CD4-positive, alpha-beta memory T cell (primary cell): Measurements from ENCODE around the gene AKAP6. TPM values are rescaled to one million over a fixed set of nuclear protein-coding genes. Genes with fewer than 3 reads are reported as not detected.

Experiments
- CTCF ChIA-PET: fragments of 350-600 bp; sonication (Branson Sonifier 250); formaldehyde crosslinking; loops from one replicate; lab custom pipeline; 2021; ENCODE audit warnings: inconsistent platforms; ENCODE audit not compliant: partially characterized antibody; lab: Charles Lee
- POLR2A ChIA-PET: fragments of 350-600 bp; sonication (Branson Sonifier 250); formaldehyde crosslinking; loops from one replicate; lab custom pipeline; 2021; ENCODE audit not compliant: partially characterized antibody; lab: Charles Lee
- DNase-seq, 5 donors: peaks; one replicate each; pipeline versions ENCODE4 v3.0.0 to v3.0.0-alpha.2; 2020 to 2022; ENCODE audit warnings: mixed read lengths in 1 of 5
- H3K27ac ChIP-seq: one replicate; pipeline ENCODE4 v1.7.0; 2013; ENCODE audit warnings: low read depth, low read length
- H3K27me3 ChIP-seq: 2 replicates; pipeline ENCODE4 v1.7.0; 2013; ENCODE audit warnings: mild to moderate bottlenecking, low read length, moderate library complexity; ENCODE audit not compliant: insufficient read depth
- H3K36me3 ChIP-seq: 2 replicates; pipeline ENCODE4 v1.7.0; 2013; ENCODE audit warnings: mild to moderate bottlenecking, low read length, moderate library complexity; ENCODE audit not compliant: insufficient read depth
- H3K4me1 ChIP-seq: 2 replicates; pipeline ENCODE4 v1.7.0; 2013; ENCODE audit warnings: mild to moderate bottlenecking, low read length, moderate library complexity; ENCODE audit not compliant: insufficient read depth
- H3K4me3 ChIP-seq, 2 donors: one replicate each; pipeline ENCODE4 v1.7.0; 2013; ENCODE audit warnings: low read length in 2 of 2, mild to moderate bottlenecking in 1 of 2
- H3K9me3 ChIP-seq, 2 donors: one replicate each; pipeline ENCODE4 v1.7.0; 2013; ENCODE audit warnings: low read length in 2 of 2, control low read depth in 1 of 2; ENCODE audit not compliant: control insufficient read depth in 1 of 2
- H3K27ac Mint-ChIP-seq, 7 donors: one replicate each; pipeline ENCODE4 v1.8.0; 2020 to 2021; ENCODE audit warnings: mixed read lengths in 7 of 7, mild to moderate bottlenecking in 6 of 7, inconsistent platforms in 3 of 7, moderate library complexity in 3 of 7
- H3K27me3 Mint-ChIP-seq, 2 donors: one replicate each; pipeline ENCODE4 v1.8.0; 2020 to 2021; ENCODE audit warnings: mixed read lengths in 2 of 2
- H3K36me3 Mint-ChIP-seq, 2 donors: one replicate each; pipeline ENCODE4 v1.8.0; 2020 to 2021; ENCODE audit warnings: mixed read lengths in 2 of 2, inconsistent platforms in 1 of 2, mild to moderate bottlenecking in 1 of 2
- H3K4me1 Mint-ChIP-seq, 4 donors: one replicate each; pipeline ENCODE4 v1.8.0; 2020 to 2021; ENCODE audit warnings: mixed read lengths in 4 of 4, mild to moderate bottlenecking in 1 of 4
- H3K4me3 Mint-ChIP-seq, 8 donors: one replicate each; pipeline ENCODE4 v1.8.0; 2020 to 2021; ENCODE audit warnings: mixed read lengths in 8 of 8, mild to moderate bottlenecking in 7 of 8, moderate library complexity in 6 of 8, inconsistent platforms in 3 of 8
- H3K9me3 Mint-ChIP-seq, 8 donors: one replicate each; pipeline ENCODE4 v1.8.0; 2020 to 2021; ENCODE audit warnings: mixed read lengths in 8 of 8, mild to moderate bottlenecking in 5 of 8, inconsistent platforms in 3 of 8, moderate library complexity in 1 of 8
- intact Hi-C: fragments of 100-400 bp; cut with micrococcal nuclease; formaldehyde crosslinking; loops from one replicate; pipeline ENCODE4 v1.15.1; 2023
- polyA plus RNA-seq, 2 donors: library from polyadenylated mRNA; unstranded; fragments of 300-500 nt; fragmentation: Illumina TruSeq; gene quantifications; one replicate each; pipeline ENCODE4 v1.2.3, GENCODE V29; 2021
- total RNA-seq, 2 experiments: library from RNA; stranded (reverse); gene quantifications; one replicate each; pipeline ENCODE4 v1.2.3, GENCODE V29; 2021

AKAP6 gene
- total and polyA plus RNA-seq, 4 experiments from 2014 or later = 0.98 to 4.4 (median 3.7) TPM; not detected in 1

- H3K9me3 Mint-ChIP-seq = peaks cover 0 to 9% (median 5%) of the 10 kb centered on the region in 8 donors
- intact Hi-C loops = no loop called here
- H3K36me3 ChIP-seq = no peaks in the 10 kb centered on the region
Measured at GRCh38 chr14:32846821-32847365, 517.8 kb downstream of the AKAP6 start.

GRCh38 chr14:32847867-32848266, 518.8 kb downstream of the AKAP6 start:
- Mint-ChIP-seq H3K9me3 (peaks cover 1 to 9% (median 5%) of the 10 kb centered on the region in 8 donors), H3K4me1 (no peaks in the 10 kb centered on the region), H3K27ac (no peak overlapping the region), H3K4me3 (no peak overlapping the region), H3K27me3 (no peaks in the 10 kb centered on the region), H3K36me3 (no peaks in the 10 kb centered on the region)
- H3K4me3 ChIP-seq = no peak overlapping the region
- ChIA-PET CTCF (no interaction called here), POLR2A (no interaction called here)
- no peaks in the 10 kb centered on the region for H3K27me3 ChIP-seq
- no peaks in the 10 kb centered on the region for H3K4me1 ChIP-seq
- H3K27ac ChIP-seq = no peak overlapping the region
- no peak for DNase-seq
- intact Hi-C loops = no loop called here
- H3K9me3 ChIP-seq = no peaks in the 10 kb centered on the region
- H3K36me3 ChIP-seq = no peaks in the 10 kb centered on the region

More at GRCh38 chr14:32846821-32847365, 517.8 kb downstream of the AKAP6 start:
- no peaks in the 10 kb centered on the region for H3K4me1 Mint-ChIP-seq
- no peaks in the 10 kb centered on the region for H3K27me3 Mint-ChIP-seq
- H3K4me3 Mint-ChIP-seq = no peak overlapping the region
- H3K27ac Mint-ChIP-seq = no peak overlapping the region
- POLR2A ChIA-PET = no interaction called here
- no peaks in the 10 kb centered on the region for H3K9me3 ChIP-seq
- H3K27me3 ChIP-seq = no peaks in the 10 kb centered on the region
- H3K4me1 ChIP-seq = no peaks in the 10 kb centered on the region
- no peak overlapping the region for H3K27ac ChIP-seq
- DNase-seq = no peak
- CTCF ChIA-PET = no interaction called here
- no peaks in the 10 kb centered on the region for H3K36me3 Mint-ChIP-seq
- H3K4me3 ChIP-seq = no peak overlapping the region

- Histone ChIP-seq H3K4me3 (no peak overlapping the region), H3K27me3 (no peaks in the 10 kb centered on the region), H3K4me1 (no peaks in the 10 kb centered on the region), H3K27ac (no peak overlapping the region), H3K9me3 (no peaks in the 10 kb centered on the region), H3K36me3 (no peaks in the 10 kb centered on the region)
- Mint-ChIP-seq H3K36me3 (no peaks in the 10 kb centered on the region), H3K4me1 (no peaks in the 10 kb centered on the region), H3K9me3 (peaks cover 0 to 7% (median 5%) of the 10 kb centered on the region in 8 donors), H3K4me3 (no peak overlapping the region), H3K27me3 (no peaks in the 10 kb centered on the region), H3K27ac (no peak overlapping the region)
- intact Hi-C loops = no loop called here
- CTCF ChIA-PET = no interaction called here
- POLR2A ChIA-PET = no interaction called here
- DNase-seq = no peak
Measured at GRCh38 chr14:32865827-32866376, 536.8 kb downstream of the AKAP6 start.

- intact Hi-C loops = no loop called here
- no peaks in the 10 kb centered on the region for H3K4me1 ChIP-seq
- no peaks in the 10 kb centered on the region for H3K4me1 Mint-ChIP-seq
- no peaks in the 10 kb centered on the region for H3K27me3 Mint-ChIP-seq
- H3K36me3 Mint-ChIP-seq = no peaks in the 10 kb centered on the region
- CTCF ChIA-PET = no interaction called here
- no peak overlapping the region for H3K4me3 ChIP-seq
- no peaks in the 10 kb centered on the region for H3K36me3 ChIP-seq
- H3K27ac Mint-ChIP-seq = no peak overlapping the region
- H3K4me3 Mint-ChIP-seq = no peak overlapping the region
- no peak overlapping the region for H3K27ac ChIP-seq
- no peaks in the 10 kb centered on the region for H3K27me3 ChIP-seq
- DNase-seq = no peak
- no peaks in the 10 kb centered on the region for H3K9me3 ChIP-seq
- POLR2A ChIA-PET = no interaction called here
- peaks cover 0 to 16% (median 8%) of the 10 kb centered on the region in 8 donors for H3K9me3 Mint-ChIP-seq
Measured at GRCh38 chr14:32883188-32883587, 554.1 kb downstream of the AKAP6 start.

Other genes with a start within 250 kb of the AKAP6 start
- not detected for gene RNU6-7, start 127.3 kb upstream of the AKAP6 start, total RNA-seq
- not detected for gene RNU6-7, start 127.3 kb upstream of the AKAP6 start, polyA plus RNA-seq
- gene RNU6-8, start 126.0 kb upstream of the AKAP6 start, total RNA-seq = not detected
- not detected for gene RNU6-8, start 126.0 kb upstream of the AKAP6 start, polyA plus RNA-seq